ENCODE measurements around the gene SALL2.

SALL2 gene

GRCh38 chr14:21476925-21477681, 49.0 kb downstream of the SALL2 start, which contains the start of the genes RAB2B and TOX4:
RAB2B (minus strand) TSS chr14:21476959; CDS start chr14:21476872, 87 bp downstream.
TOX4 (plus strand) TSS chr14:21477195; CDS start chr14:21477279, 84 bp downstream.
- DNase-seq: peak; percentile 98

DNA sequence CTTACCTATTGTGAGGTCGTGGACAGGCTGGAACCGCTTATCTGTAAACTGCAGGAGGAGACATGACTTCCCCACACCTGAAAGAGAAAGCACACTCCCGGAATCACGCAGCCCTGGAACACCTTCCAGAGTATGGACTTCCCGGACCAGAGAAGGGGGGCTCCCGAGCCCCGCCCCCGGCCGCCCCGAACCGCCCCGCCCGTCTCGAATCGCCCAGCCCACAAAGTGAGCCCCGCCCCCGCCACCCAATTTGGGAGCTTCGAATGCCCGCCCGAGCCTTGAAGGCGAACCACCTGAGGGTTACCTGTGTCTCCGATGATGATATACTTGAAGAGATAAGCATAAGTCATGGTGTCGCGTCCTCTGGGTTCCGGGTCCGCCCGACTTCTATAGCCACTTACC, 49.6 kb downstream of the SALL2 start:
- no peak for DNase-seq

DNA sequence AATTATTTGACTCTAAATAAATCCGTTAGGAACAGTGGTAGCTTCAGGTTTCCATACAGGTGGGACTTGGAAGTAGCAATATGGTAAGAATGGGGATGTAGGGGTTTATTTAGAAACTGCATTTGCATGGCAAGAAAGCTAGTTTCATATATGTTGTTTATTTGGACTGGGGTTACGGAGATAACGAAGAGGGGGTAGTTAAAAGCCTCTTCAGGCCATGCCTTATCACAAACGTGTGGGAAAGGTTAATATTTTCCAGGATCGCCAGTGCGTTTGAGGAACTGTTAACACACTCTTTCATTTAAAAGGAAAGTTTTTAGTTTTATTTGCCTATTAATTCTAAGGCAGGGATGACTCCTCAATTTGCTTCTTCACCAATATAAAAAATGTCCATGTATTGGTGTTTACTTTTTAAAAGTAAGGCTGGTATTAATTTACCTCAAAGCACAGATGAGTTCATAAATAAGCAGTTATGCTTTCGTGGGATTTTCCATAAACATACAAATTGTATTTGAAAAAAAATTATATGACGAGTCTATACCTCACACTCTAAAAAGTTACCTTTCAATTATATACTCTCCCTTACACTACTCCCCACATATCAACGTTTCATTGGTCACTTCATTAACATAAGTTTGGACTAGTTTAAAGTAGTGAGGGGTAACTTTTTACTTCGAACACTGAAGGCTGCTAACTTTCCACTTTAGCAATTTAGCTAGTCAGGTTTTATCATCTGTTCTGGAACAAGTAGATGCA, 50.2 kb downstream of the SALL2 start:
- no peak for DNase-seq
